Esophagus squamous epithelium (tissue), 5 donors: ENCODE results near the gene AP3B1. TPM values are rescaled to one million over a fixed set of nuclear protein-coding genes. Genes with fewer than 3 reads are reported as not detected.

ENCODE experiments used
- DNase-seq: peaks from one replicate; lab custom pipeline; 2025; lab: John Stamatoyannopoulos, UW
- H3K27ac ChIP-seq, 4 donors: fragments of 200-600 bp; sonication (generic); one replicate each; pipeline ENCODE4 v1.5.1; 2016 to 2019; ENCODE audit warnings: mild to moderate bottlenecking in 1 of 4
- H3K27me3 ChIP-seq, 4 donors: fragments of 200-600 bp; sonication (generic); 1 replicate in 3 of 4; 2 replicates in 1 of 4; pipeline versions ENCODE4 v1.5.1 to v1.6.0; 2017 to 2021; ENCODE audit warnings: antibody characterized with exemption in 1 of 4
- H3K36me3 ChIP-seq, 3 donors: fragments of 200-600 bp; sonication (generic); one replicate each; pipeline ENCODE4 v1.5.1; 2016 to 2019
- H3K4me1 ChIP-seq, 3 donors: fragments of 200-600 bp; sonication (generic); one replicate each; pipeline ENCODE4 v1.5.1; 2017 to 2019
- H3K4me3 ChIP-seq, 4 donors: fragments of 200-600 bp; sonication (generic); 1 replicate in 3 of 4; 2 replicates in 1 of 4; pipeline ENCODE4 v1.5.1; 2016 to 2019; ENCODE audit warnings: mild to moderate bottlenecking in 2 of 4, moderate library complexity in 1 of 4
- H3K9me3 ChIP-seq, 3 donors: fragments of 200-600 bp; sonication (generic); one replicate each; pipeline ENCODE4 v1.5.1; 2016 to 2019
- POLR2A ChIP-seq, 4 donors: fragments of 450-650 bp; IDR thresholded peaks; one replicate each; pipeline ENCODE4 v1.6.1; 2017; ENCODE audit warnings: antibody characterized with exemption in 4 of 4, mild to moderate bottlenecking in 4 of 4, moderate library complexity in 3 of 4
- WGBS, 2 donors: methylation state at CpG; one replicate each; pipeline ENCODE4 v1.1.5; 2018; 5-methylcytosine and 5-hydroxymethylcytosine counted together
- intact Hi-C: fragments of 100-400 bp; cut with DNase I; formaldehyde crosslinking; loops from one replicate; pipeline ENCODE4 v1.15.0; 2022
- total RNA-seq, 4 donors: library from RNA; depleted of rRNA; stranded (reverse); fragments of >200 nt; gene quantifications; one replicate each; pipeline ENCODE4 v1.1.0, GENCODE V29; 2016
- TF ChIP-seq, protein P1 (sequence below), 6 experiments: fragments of 450-650 bp in 4 of 6; fragments of 200-600 bp in 2 of 6; sonication (generic) in 2 of 6; IDR thresholded peaks; one replicate each; pipeline ENCODE4 v1.5.1; 2016 to 2019; ENCODE audit warnings: antibody characterized with exemption in 6 of 6, mild to moderate bottlenecking in 4 of 6, moderate library complexity in 4 of 6
- donor health status: DM: yes; HTN: yes; CAD: no.

Gene AP3B1
- total RNA-seq, 4 donors from 2014 or later, result 30.7 to 48.5 (median 41.9) TPM

DNA sequence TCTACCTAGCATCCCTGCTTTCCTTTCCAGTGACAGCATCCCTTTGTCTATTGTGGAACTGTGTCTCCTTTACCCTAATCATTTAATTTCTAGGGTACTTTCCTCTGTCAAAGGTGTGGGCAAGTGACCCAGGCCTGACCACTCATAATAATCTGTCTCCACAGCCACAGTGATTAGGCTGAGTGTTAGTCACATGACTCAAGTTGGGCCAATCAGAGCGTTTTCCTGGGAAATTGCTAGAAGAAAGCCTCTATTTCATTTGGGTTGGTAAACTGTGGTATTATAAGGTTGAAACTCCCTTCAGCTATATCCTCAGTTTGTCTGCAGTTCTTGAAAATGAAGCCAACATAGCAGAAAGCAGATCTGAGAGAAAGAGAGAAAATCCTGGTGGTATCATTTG is 14.2 kb upstream of the AP3B1 start:
- intact Hi-C loops, result no loop called here
- Histone ChIP-seq H3K27ac (no peak overlapping the region), H3K9me3 (no peaks in the 10 kb centered on the region), H3K36me3 (no peaks in the 10 kb centered on the region), H3K4me1 (no peaks in the 10 kb centered on the region), H3K27me3 (peaks cover 0 to 14% (median 0%) of the 10 kb centered on the region in 4 donors), H3K4me3 (no peak overlapping the region)
- no peak for TF ChIP-seq POLR2A (IDR thresholded peaks at IDR 0.05)
- TF ChIP-seq, protein P1, sequence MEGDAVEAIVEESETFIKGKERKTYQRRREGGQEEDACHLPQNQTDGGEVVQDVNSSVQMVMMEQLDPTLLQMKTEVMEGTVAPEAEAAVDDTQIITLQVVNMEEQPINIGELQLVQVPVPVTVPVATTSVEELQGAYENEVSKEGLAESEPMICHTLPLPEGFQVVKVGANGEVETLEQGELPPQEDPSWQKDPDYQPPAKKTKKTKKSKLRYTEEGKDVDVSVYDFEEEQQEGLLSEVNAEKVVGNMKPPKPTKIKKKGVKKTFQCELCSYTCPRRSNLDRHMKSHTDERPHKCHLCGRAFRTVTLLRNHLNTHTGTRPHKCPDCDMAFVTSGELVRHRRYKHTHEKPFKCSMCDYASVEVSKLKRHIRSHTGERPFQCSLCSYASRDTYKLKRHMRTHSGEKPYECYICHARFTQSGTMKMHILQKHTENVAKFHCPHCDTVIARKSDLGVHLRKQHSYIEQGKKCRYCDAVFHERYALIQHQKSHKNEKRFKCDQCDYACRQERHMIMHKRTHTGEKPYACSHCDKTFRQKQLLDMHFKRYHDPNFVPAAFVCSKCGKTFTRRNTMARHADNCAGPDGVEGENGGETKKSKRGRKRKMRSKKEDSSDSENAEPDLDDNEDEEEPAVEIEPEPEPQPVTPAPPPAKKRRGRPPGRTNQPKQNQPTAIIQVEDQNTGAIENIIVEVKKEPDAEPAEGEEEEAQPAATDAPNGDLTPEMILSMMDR (IDR thresholded peaks at IDR 0.05), result no peak
- WGBS, 2 donors, result 89 to 100% methylated on average over 1 of the region's 1 CpG
- DNase-seq, result no peak

DNA sequence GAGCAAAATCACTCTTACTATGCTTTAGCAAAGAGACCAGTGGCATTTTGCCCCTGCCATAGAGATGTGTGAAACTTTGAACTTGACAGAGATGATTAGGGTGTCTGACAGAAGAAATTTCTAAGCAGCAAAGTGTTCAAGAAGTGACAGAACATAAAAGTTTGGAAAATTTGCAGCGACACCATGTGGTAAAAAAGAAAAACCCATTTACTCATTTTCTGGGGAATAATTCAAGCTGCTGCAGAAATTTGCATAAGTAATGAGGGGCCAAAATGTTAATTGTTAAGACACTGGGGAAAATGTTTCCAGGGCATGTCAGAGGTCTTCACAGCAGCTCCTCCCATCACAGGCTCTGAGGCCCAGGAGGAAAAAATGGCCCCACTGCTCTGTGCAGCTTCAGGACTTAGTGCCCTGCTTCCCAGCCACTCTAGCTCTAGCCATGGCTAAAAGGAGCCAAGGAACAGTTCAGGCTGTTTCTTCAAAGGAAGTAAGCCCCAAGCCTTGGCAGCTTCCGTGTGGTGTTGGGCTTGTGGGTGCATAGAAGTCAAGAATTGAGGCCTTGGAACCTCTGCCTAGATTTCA is 6.1 kb upstream of the AP3B1 start:
- H3K36me3 ChIP-seq, result no peaks in the 10 kb centered on the region
- intact Hi-C loops, result no loop called here
- peaks cover 0 to 4% (median 3%) of the 10 kb centered on the region in 3 donors for H3K4me1 ChIP-seq
- WGBS, 2 donors, result 32 to 46% methylated on average over 1 to 2 of the region's 2 CpGs
- no peaks in the 10 kb centered on the region for H3K9me3 ChIP-seq
- no peak overlapping the region for H3K4me3 ChIP-seq
- no peak for DNase-seq
- H3K27ac ChIP-seq, result no peak overlapping the region
- H3K27me3 ChIP-seq, result no peaks in the 10 kb centered on the region
- TF ChIP-seq, protein P1 (IDR thresholded peaks at IDR 0.05), result peak in 4 of 6 experiments; percentile 10 to 46 (median 32)
- no peak for TF ChIP-seq POLR2A (IDR thresholded peaks at IDR 0.05)

GRCh38 chr5:78295035-78295961 is 800 bp upstream of the AP3B1 start:
- Histone ChIP-seq H3K9me3 (no peaks in the 10 kb centered on the region), H3K27ac (peak overlapping the region; percentile 88 to 94 (median 93)), H3K4me3 (peak overlapping the region; percentile 66 to 94 (median 90)), H3K27me3 (no peaks in the 10 kb centered on the region), H3K36me3 (no peaks in the 10 kb centered on the region), H3K4me1 (peaks cover 0 to 40% (median 24%) of the 10 kb centered on the region in 3 donors)
- WGBS, 2 donors, result 0 to 3% methylated on average over 12 to 38 of the region's 46 CpGs
- TF ChIP-seq POLR2A (IDR thresholded peaks at IDR 0.05), result no peak
- TF ChIP-seq, protein P1 (IDR thresholded peaks at IDR 0.05), result peak in 5 of 6 experiments; percentile 33 to 61 (median 43)
- DNase-seq, result no peak
- intact Hi-C loops, result no loop called here

DNA sequence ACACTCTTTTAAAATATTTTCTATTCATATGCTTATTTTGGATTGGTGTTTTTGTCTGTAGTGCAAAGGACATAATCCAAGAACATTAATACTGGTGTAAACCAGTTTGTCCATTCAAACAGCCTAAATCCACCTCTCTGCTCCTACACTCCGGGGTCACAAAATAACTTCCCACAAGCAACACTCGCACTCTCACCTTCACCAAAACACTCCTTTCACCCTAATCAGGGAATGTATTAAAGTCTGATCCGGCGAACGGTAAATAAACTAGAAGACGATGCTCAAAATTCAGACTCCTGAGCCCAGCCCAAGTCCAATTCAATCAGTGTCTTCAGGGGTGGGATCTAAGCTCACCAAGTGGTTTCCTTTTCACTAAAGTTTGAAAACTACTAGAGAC is 649 bp downstream of the AP3B1 start:
- no peaks in the 10 kb centered on the region for H3K36me3 ChIP-seq
- H3K27me3 ChIP-seq, result no peaks in the 10 kb centered on the region
- intact Hi-C loops, result loop anchor here (5.0 kb wide), 1 partner anchor 68 kb away; the partner anchor contains the start of gene SCAMP1
- peak overlapping the region; percentile 66 to 94 (median 90) for H3K4me3 ChIP-seq
- WGBS, 2 donors, result 0% methylated on average over 6 of the region's 6 CpGs
- TF ChIP-seq POLR2A (IDR thresholded peaks at IDR 0.05), result no peak
- TF ChIP-seq, protein P1 (IDR thresholded peaks at IDR 0.05), result no peak
- no peak for DNase-seq
- H3K4me1 ChIP-seq, result peaks cover 0 to 47% (median 24%) of the 10 kb centered on the region in 3 donors
- no peaks in the 10 kb centered on the region for H3K9me3 ChIP-seq
- peak overlapping the region; percentile 88 to 94 (median 93) for H3K27ac ChIP-seq
